GM21737 (cell line): ENCODE data around the gene CCDC92.

Source experiments
- ATAC-seq: cut with Tn5 transposase; IDR thresholded peaks from one replicate; pipeline ENCODE4 v1.9.1; 2021; ENCODE audit warnings: mild to moderate bottlenecking, moderate library complexity; ENCODE audit not compliant: unreplicated experiment

CCDC92 gene

DNA sequence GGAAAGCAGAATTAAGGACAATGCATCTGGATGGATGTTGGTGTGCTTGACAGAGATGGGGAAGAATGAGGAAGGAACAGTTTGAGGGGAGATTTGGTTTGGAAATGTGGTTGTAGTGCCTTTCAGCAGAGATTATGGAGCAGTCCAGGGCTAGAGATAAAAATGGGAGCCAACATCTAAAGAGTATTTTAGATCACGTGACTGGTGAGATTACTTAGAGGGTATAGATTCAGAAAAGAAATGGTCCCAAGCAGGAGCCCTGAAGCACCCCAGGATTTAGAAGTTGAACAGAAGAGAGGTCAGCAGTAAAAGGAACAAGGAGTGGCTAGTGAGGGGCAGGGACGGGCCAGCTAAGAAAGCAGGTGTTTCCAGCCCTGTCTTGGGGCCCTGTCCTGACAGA lies 30.0 kb upstream of the CCDC92 start:
- no peak for ATAC-seq

DNA sequence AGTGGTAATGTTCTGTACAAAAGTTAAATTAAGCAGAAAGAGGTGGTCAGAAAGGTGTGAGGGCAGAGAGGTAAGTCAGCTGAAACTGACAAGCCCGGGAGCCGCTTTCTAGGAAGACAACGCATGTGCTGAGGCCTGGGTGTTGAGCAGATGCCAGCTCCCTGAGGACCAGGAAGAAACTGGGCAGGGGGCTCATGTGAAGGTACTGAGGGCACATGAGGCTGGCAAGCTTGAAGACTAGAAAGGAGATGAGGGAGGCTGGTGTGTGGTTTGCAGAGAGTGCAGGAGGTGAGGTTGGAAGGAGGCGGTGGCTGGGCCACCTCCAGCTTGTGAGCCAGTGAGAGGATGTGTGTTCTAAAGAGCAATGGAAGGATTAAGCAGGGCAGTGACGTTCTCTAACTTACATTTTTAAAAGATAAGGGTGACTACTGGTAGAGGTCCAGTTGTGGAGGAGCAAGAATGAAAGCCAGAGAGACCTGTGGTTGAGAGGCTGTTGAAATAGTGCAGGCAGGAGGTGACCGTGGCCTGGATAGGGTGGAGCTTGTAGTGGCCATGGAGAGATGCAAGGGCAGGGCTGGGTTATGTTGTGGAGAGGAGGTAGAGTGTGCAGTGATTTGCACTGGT lies 29.5 kb upstream of the CCDC92 start:
- ATAC-seq, result no peak

DNA sequence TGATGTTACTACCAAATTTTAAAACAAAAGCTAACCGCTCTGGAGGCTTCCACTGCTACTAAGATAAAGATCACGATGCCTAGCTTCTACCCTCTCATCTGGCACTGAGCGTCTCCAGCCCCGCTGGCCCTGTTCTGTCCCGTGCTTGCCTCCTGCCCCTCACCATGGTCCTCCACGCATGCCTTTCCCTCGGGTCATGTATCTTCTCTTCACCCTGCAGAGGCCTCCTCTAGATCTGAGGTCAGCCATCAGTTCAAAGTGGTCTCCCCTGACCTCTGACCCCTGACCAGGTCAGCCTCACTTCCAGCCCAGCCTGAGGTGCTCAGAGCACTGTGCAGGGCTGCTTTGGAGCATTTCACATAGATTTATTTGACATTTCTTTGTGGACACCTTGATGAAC lies 28.7 kb upstream of the CCDC92 start:
- ATAC-seq, result no peak

- no peak for ATAC-seq
These were observed 27.5 kb upstream of the CCDC92 start for GRCh38 chr12:124000111-124000510.

DNA sequence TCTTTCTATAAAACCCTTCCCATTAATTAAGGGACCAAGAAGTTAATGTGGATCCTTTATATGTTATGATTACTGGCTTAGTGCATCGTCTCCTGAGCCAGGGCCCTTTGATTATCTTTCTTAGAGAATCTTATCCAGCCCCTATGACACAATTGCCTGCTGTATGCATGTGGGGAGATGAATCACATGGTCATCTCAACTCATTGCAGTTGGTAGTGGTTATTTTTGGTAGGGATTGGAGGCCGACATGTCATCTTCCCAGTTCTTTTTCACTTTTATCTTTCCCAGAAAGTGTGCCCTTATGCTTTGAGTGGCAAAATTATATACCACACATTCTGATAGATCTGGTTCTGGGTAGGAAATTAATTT lies 26.3 kb upstream of the CCDC92 start:
- ATAC-seq, result no peak

DNA sequence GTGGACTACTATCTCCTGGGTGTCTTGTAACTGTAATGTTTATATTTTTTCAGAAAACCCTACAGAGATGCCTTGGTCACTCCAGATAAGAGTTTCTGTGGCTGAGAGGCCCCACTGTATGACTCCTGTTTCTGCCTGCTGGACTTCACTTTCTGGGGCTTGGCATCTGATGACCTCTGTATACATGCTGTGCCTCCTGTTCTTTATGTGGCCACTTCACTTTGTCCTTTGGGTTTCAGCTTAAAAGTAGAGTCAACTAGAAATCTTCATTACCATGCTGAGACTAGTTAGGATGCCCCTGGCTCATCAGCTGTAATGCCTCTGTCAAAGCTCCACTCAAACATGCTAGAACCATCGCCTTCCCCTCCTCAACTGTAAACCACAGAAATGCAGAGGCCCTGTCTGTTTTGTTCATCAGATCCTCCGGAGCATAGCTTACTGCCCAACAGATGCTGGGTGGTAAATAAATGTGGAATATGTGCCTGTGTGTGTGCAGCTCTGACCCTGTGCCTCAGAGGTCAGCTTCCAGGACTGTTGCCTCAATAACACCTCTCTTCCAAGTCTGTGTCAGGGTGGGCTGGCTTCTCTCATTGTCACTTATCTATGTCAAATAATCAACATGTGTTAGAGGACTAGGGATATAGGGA lies 25.8 kb upstream of the CCDC92 start:
- no peak for ATAC-seq

- no peak for ATAC-seq
These were observed 25.3 kb upstream of the CCDC92 start for GRCh38 chr12:123997908-123998307.

DNA sequence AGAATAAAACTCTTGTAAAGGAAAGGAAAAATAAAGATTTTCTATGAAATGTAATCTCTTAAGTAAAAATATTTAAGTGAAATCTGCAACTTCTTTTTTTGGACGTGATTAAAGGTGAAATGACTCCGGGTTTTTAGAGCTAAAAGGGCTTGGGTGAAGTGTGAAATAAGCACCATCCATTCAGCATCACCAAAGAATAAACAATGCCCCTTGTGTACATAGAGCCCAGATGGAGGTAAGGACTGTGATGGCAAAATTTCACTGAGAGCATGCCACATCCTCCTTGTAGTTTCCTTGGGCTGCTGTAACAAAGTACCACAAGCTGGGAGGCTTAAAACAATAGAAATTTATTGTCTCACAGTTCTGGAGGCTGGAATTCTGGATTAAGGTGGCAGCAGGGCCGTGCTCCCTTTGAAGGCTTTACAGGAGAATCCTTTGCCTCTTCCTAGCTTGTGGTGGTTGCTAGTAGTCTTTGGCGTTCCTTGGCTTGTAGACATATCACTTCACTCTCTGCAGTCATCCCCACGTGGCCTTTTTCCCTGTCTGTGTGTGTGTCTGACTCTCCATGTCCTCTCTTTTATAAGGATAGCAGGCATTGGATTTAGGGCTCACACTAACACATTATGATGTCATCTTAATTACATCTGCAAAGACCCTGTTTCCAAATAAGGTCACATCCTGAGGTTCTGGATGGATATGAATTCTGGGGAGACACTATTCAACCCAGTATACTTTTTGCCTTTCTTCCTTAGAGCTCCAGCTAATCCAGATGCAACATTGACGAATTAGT lies 24.6 kb upstream of the CCDC92 start:
- no peak for ATAC-seq

- no peak for ATAC-seq
These were observed 23.9 kb upstream of the CCDC92 start for GRCh38 chr12:123996581-123996980.

DNA sequence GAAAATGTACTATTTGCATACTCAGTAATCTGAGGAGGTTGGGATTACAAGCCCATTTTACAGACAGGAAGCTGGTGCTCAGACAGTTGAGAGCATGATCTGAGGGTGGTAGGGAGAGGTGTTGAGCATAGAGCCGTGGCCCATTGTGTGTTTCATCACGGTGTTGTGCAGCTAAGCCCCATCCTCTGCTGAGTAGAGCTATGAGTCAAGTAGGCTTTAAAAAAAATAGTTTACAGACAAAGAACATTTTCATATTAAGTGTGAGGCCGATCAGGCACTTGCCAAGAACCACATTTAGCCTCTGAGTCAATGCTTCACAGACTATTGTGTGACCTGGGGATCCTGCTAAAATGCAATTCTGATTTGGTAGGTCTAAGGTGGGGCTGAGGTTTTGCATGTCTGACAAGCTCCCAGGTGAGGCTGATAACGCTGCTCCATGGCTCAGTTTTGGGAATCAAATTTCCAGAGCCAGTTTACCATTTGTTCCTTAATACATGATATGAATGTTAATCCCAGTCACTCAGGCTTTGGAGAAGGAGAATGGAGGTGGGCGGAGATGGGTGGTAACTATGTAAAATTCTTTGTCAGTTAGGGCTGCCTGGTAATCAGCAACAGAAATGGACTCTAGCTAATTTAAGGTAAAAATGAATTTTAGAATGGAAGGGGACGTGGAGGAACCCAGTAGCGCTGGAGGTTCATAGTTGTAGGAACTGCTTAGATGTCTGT lies 22.6 kb upstream of the CCDC92 start:
- ATAC-seq, result no peak

- no peak for ATAC-seq
These were observed 19.6 kb upstream of the CCDC92 start for GRCh38 chr12:123992118-123992825.

GRCh38 chr12:123991372-123991951 lies 18.8 kb upstream of the CCDC92 start:
- ATAC-seq, result no peak

DNA sequence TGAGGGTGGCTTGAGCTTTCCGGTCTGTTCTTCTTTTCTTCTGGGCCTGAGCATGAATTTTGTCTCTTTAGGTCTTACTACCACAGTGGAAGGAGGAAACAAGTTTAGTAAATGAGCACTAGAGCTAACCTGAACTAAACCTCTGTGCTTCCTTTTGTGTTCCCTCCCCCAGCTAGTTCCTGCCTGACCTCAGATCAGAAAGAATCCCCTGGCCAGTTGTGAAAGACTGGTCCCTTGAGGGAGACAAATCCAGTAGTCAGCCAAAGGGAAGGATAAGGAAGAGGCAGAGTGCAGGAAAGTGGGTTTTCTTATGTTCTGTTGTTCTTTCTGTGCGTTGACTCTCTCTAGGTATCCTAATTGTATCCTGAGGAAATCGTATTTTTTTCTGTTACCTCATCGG lies 17.9 kb upstream of the CCDC92 start:
- ATAC-seq, result no peak

DNA sequence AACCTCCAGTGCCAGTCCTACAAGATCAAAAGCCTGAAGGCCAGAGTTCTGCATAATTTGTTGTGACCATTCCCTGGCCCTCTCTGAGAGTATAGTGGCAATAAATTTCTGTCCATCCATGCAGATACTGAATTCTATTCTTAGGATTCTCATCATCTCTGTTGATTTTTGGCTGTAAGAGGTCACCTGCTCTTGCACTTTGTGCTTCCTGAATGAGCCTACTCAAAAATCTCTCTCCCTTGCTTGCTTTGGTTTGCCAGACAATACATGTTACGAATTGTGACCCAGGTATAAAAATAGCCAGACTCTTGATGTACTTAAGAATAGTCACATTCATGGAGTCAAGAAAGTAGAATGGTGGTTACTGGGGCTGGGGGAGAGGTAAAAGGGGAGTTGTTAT lies 17.1 kb upstream of the CCDC92 start:
- no peak for ATAC-seq

GRCh38 chr12:123989168-123989567 lies 16.5 kb upstream of the CCDC92 start:
- no peak for ATAC-seq

DNA sequence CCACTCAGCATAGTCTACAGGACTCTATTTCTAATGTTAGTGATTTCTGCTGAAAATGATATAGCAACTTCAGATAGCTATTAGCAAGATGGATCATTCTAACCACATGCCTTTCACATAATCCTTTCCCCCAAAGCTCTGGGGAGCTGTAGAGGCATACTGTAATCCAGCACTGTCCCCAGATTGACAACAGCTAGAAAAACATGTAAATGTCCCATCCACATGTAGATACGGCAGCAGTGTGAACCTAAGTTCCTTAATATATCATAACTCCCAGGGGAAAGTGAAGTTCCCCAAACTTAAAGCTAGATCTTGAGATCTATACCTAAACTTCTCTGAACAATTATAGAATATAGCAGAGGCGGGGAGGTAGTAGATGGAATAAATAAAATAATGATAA lies 14.4 kb upstream of the CCDC92 start:
- ATAC-seq, result no peak

DNA sequence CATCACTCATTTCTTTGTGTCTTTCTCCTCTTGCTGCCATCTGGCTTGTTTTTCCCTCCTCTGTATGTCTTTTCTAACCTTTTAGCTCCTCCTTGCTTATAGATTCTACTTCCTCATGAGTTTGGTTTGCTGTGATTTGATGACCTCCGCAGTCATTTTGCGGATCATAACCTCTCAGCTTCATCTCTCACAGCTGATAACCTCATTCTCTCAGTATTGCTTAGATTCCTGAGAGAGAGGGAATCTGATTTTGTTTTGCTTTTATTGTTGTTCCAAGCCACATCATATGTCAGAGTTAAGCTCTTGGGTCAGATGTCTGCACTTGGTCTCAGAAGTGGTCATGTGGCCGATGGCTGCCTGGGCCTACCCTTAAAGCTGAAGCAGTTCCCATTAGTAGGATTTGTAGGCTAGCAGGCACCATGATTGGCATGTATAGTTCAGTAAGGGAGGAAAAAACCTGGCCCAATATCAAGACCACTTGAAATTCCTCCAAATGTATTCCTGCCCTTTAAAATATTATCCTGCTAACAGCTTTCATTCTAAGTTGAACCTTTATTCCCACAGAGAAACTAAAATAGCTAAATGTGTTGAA lies 13.8 kb upstream of the CCDC92 start:
- ATAC-seq, result no peak

GRCh38 chr12:123984903-123985302 lies 12.3 kb upstream of the CCDC92 start:
- no peak for ATAC-seq

DNA sequence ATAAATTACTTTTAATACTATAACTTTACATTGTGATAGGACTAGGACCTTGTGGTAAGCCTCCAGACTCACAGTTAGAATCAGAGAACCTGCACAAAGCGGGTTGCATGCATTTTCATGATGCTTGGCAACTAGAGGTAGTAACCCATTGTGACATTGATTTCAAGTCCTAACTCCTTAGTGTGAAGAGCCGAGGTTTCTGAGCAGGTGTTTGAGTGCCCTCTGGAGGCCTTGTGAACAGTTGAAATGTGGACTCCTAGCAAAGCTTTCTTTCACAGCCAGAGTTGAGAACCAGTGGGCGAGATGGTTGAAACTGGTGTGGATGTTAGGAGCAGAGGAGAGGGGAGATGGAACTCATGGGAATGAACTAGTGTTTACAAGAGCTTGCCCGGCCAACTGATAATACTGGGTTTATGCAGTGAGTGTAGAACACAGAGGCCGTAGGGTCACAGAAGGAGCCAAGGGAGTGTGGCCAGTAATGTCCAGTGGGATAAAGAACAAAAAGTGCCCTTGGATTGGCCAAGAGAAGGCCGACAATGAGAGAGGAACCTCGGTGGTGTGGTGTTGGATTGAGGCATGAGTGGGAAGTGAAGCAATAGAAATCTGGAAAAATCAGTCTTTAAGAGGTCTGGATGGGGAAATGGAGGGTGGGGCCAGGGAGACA lies 11.3 kb upstream of the CCDC92 start:
- no peak for ATAC-seq

DNA sequence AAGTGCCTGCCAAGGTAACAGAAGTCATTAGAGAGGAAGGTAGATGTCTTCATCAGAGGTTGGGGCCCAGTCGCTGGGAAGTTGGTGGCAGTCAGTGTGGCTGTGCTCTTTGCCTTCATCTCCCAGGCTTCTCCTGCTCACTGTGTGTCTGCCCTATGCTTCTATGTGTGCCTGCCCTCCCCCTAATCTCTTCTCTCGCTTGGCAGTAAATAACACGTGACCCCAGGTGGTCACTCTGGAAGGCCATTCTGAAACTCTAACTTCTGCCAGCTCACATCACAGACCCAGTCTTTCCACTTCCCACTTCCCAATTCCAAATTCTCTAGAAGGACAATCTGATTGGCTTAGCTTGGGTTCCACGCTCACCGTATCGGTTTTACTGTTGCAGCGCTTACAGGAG lies 9.6 kb upstream of the CCDC92 start:
- no peak for ATAC-seq
